Neural progenitor cell (in vitro differentiated cells): ENCODE results near the gene CUEDC1. TPM values are rescaled to one million over a fixed set of nuclear protein-coding genes. Genes with fewer than 3 reads are reported as not detected.
A peak's percentile ranks its signal among the peaks of the same experiment; 100 is the strongest.

Source experiments
- DNase-seq: peaks from one replicate; pipeline ENCODE4 v3.0.0-alpha.2; 2016; ENCODE audit warnings: low spot score
- H2AFZ ChIP-seq: fragments of 200-600 bp; sonication (generic); replicated peaks from 2 replicates; pipeline ENCODE4 v1.6.1; 2016; ENCODE audit warnings: antibody characterized with exemption
- H3F3A ChIP-seq: fragments of 200-600 bp; sonication (generic); 2 replicates; pipeline ENCODE4 v1.6.1; 2016; ENCODE audit warnings: antibody characterized with exemption, low read depth
- H3K27ac ChIP-seq: fragments of 200-600 bp; sonication (generic); 2 replicates; pipeline ENCODE4 v1.5.1; 2016; ENCODE audit warnings: mild to moderate bottlenecking
- H3K27me3 ChIP-seq: fragments of 200-600 bp; sonication (generic); 2 replicates; pipeline ENCODE4 v1.6.1; 2016; ENCODE audit warnings: mild to moderate bottlenecking, moderate library complexity
- H3K36me3 ChIP-seq: fragments of 200-600 bp; sonication (generic); 2 replicates; pipeline ENCODE4 v1.5.1; 2016
- H3K4me1 ChIP-seq: fragments of 200-600 bp; sonication (generic); 2 replicates; pipeline ENCODE4 v1.6.1; 2016; ENCODE audit warnings: mixed run types
- H3K4me2 ChIP-seq: fragments of 200-600 bp; sonication (generic); 2 replicates; pipeline ENCODE4 v1.6.1; 2016
- H3K4me3 ChIP-seq: fragments of 200-600 bp; sonication (generic); 2 replicates; pipeline ENCODE4 v1.5.1; 2016
- H3K79me2 ChIP-seq: fragments of 200-600 bp; sonication (generic); 2 replicates; pipeline ENCODE4 v1.6.1; 2016; ENCODE audit warnings: low read depth
- H3K9ac ChIP-seq: fragments of 200-600 bp; sonication (generic); 2 replicates; pipeline ENCODE4 v1.6.1; 2016
- H3K9me3 ChIP-seq: fragments of 200-600 bp; sonication (generic); 2 replicates; pipeline ENCODE4 v1.5.1; 2016; ENCODE audit warnings: low read depth
- H4K20me1 ChIP-seq: fragments of 200-600 bp; sonication (generic); 2 replicates; pipeline ENCODE4 v1.6.1; 2016; ENCODE audit warnings: low read depth
- H3K27ac Mint-ChIP-seq: 3 replicates; pipeline ENCODE4 v1.8.0; 2021; ENCODE audit warnings: mixed read lengths
- H3K27me3 Mint-ChIP-seq: 2 replicates; pipeline ENCODE4 v1.8.0; 2022; ENCODE audit warnings: low read depth, mild to moderate bottlenecking, inconsistent platforms, moderate library complexity, mixed read lengths; ENCODE audit not compliant: insufficient read depth
- H3K36me3 Mint-ChIP-seq: 3 replicates; pipeline ENCODE4 v1.8.0; 2021; ENCODE audit warnings: mixed read lengths
- H3K4me1 Mint-ChIP-seq: 3 replicates; pipeline ENCODE4 v1.8.0; 2021; ENCODE audit warnings: mixed read lengths
- H3K4me3 Mint-ChIP-seq: 3 replicates; pipeline ENCODE4 v1.8.0; 2021; ENCODE audit warnings: mild to moderate bottlenecking, moderate library complexity, mixed read lengths
- H3K9me3 Mint-ChIP-seq: 3 replicates; pipeline ENCODE4 v1.8.0; 2020; ENCODE audit warnings: mixed read lengths
- EZH2 ChIP-seq: fragments of 200-600 bp; sonication (generic); IDR thresholded peaks from 2 replicates; pipeline ENCODE4 v1.6.1; 2017; ENCODE audit warnings: antibody characterized with exemption, mild to moderate bottlenecking, moderate library complexity
- EZH2phosphoT487 ChIP-seq: fragments of 200-600 bp; sonication (generic); IDR thresholded peaks from 2 replicates; pipeline ENCODE4 v1.6.1; 2017; ENCODE audit warnings: antibody characterized with exemption
- total RNA-seq: library from RNA; depleted of rRNA; stranded (reverse); fragments of >200 nt; gene quantifications from 2 replicates; pipeline ENCODE4 v1.2.3, GENCODE V29; 2015; ENCODE audit warnings: low replicate concordance
- TF ChIP-seq, protein P1 (sequence below): fragments of 200-600 bp; sonication (generic); IDR thresholded peaks from 2 replicates; pipeline ENCODE4 v1.5.1; 2017; ENCODE audit warnings: antibody characterized with exemption, mild to moderate bottlenecking

Gene CUEDC1
- total RNA-seq, 1 donor from 2014 or later = 8.8 TPM

DNA sequence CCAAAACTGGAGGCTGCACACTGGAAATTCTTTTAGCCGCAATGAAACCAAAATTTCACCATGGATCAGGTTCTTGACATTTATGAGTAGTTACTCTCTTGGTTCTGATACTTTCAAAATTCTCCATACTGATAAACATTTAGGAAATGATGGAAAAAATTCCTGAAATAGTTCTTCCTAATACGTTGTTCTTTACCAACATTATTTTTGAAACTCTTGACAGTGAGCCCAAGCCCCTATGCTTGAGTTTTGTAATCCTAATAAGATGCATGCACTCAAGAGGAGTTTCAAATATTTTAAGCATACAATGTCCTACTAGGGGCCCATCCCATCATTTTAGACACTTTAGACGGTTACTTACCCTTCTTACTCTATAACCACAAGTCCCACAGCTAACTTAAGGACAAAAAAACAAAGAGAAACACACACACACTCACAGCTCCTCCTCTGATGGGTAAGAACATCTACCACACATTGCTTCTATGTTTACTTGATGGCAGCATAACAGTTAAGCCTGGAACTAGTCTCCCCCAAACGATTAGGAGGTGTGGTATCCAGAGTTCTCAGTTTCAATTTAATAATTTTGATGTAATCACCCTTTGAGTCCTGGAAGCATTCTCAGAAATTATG is 29.2 kb upstream of the CUEDC1 start:
- Mint-ChIP-seq H3K36me3 (peaks cover 28% of the 10 kb centered on the region), H3K27ac (peak overlapping the region; percentile 23), H3K27me3 (peaks cover 2% of the 10 kb centered on the region), H3K9me3 (no peaks in the 10 kb centered on the region), H3K4me1 (peaks cover 72% of the 10 kb centered on the region), H3K4me3 (peak overlapping the region; percentile 83)
- TF ChIP-seq EZH2phosphoT487 = no peak
- TF ChIP-seq, protein P1, sequence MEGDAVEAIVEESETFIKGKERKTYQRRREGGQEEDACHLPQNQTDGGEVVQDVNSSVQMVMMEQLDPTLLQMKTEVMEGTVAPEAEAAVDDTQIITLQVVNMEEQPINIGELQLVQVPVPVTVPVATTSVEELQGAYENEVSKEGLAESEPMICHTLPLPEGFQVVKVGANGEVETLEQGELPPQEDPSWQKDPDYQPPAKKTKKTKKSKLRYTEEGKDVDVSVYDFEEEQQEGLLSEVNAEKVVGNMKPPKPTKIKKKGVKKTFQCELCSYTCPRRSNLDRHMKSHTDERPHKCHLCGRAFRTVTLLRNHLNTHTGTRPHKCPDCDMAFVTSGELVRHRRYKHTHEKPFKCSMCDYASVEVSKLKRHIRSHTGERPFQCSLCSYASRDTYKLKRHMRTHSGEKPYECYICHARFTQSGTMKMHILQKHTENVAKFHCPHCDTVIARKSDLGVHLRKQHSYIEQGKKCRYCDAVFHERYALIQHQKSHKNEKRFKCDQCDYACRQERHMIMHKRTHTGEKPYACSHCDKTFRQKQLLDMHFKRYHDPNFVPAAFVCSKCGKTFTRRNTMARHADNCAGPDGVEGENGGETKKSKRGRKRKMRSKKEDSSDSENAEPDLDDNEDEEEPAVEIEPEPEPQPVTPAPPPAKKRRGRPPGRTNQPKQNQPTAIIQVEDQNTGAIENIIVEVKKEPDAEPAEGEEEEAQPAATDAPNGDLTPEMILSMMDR = no peak
- no peak for TF ChIP-seq EZH2
- H3K4me2 ChIP-seq = peak overlapping the region; percentile 94
- H4K20me1 ChIP-seq = peaks cover 69% of the 10 kb centered on the region
- H3K9me3 ChIP-seq = no peaks in the 10 kb centered on the region
- peak overlapping the region; percentile 30 for H3K27ac ChIP-seq
- H3K36me3 ChIP-seq = peaks cover 14% of the 10 kb centered on the region
- no peak overlapping the region for H3K9ac ChIP-seq
- DNase-seq = no peak
- peaks cover 78% of the 10 kb centered on the region for H3K79me2 ChIP-seq
- H3K4me3 ChIP-seq = peak overlapping the region; percentile 6
- no peak overlapping the region for H2AFZ ChIP-seq
- peaks cover 42% of the 10 kb centered on the region for H3K4me1 ChIP-seq
- no peaks in the 10 kb centered on the region for H3K27me3 ChIP-seq
- H3F3A ChIP-seq = peaks cover 50% of the 10 kb centered on the region

DNA sequence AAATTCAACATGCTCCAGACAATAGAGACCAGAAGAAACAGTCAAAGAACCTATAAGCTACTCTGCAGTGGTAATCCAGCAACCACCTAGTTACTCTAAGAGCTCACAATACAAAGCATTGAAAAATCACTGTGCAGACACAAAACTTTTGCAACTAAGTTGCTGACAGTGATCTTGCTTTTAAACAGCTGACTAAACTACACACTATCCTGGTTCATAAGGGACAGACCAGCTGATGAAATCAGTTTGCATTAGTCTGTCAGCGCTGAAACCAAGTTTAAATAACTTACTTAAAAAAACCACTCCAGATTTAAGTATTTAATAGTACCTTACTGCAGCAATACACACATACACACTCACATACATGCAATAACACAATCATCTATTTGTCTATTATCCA is 28.2 kb upstream of the CUEDC1 start:
- Histone ChIP-seq H3K79me2 (peaks cover 86% of the 10 kb centered on the region), H3K4me3 (peak overlapping the region; percentile 6), H4K20me1 (peaks cover 71% of the 10 kb centered on the region), H3K4me1 (peaks cover 35% of the 10 kb centered on the region), H3K27ac (peak overlapping the region; percentile 30), H3F3A (peaks cover 41% of the 10 kb centered on the region), H3K9me3 (no peaks in the 10 kb centered on the region), H3K4me2 (peak overlapping the region; percentile 94), H2AFZ (no peak overlapping the region), H3K27me3 (no peaks in the 10 kb centered on the region), H3K9ac (no peak overlapping the region), H3K36me3 (peaks cover 22% of the 10 kb centered on the region)
- TF ChIP-seq, protein P1 = no peak
- TF ChIP-seq EZH2phosphoT487 (no peak), EZH2 (no peak)
- H3K4me3 Mint-ChIP-seq = peak overlapping the region; percentile 6
- DNase-seq = no peak
- H3K27me3 Mint-ChIP-seq = no peaks in the 10 kb centered on the region
- H3K27ac Mint-ChIP-seq = no peak overlapping the region
- H3K4me1 Mint-ChIP-seq = peaks cover 63% of the 10 kb centered on the region
- H3K9me3 Mint-ChIP-seq = no peaks in the 10 kb centered on the region
- peaks cover 35% of the 10 kb centered on the region for H3K36me3 Mint-ChIP-seq

DNA sequence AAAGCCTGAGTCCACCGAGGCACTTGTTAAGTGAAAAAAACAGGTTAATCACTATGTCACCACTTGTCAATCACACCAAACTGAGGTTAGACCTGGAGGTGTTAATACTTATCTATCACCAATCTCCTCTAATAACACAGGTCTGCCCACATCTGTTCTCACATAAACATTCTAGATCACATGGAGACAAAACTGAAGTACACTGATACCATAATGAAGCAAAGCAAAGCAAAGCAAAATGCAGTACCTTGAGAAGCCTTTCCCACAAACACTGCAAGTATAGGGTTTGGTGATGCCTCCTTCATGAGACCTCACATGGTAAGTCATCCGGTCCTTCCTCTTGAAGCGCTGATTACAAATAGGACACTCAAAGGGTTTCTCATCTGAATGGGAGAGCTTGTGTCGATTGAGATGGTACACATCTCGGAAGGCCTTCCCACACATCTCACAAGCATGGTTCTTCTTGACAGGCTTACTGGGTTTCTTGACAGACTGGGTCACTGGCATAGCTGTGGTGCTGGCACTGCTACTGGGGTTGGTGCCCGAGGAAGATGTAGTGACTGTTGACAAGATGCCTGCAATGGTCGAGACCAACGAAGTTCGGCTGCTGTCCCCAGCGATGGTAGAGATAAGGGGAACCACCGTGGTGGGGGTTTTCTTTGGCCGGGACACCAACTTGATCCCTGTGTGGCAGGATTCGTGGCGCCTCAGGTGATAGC is 27.4 kb upstream of the CUEDC1 start:
- Histone ChIP-seq H4K20me1 (peaks cover 76% of the 10 kb centered on the region), H3K4me2 (peak overlapping the region; percentile 94), H3K9ac (no peak overlapping the region), H3K27me3 (no peaks in the 10 kb centered on the region), H2AFZ (no peak overlapping the region), H3K4me1 (peaks cover 35% of the 10 kb centered on the region), H3K79me2 (peaks cover 91% of the 10 kb centered on the region), H3K27ac (no peak overlapping the region), H3K36me3 (peaks cover 23% of the 10 kb centered on the region), H3F3A (peaks cover 34% of the 10 kb centered on the region), H3K9me3 (no peaks in the 10 kb centered on the region), H3K4me3 (no peak overlapping the region)
- TF ChIP-seq EZH2 (no peak), EZH2phosphoT487 (no peak)
- TF ChIP-seq, protein P1 = no peak
- H3K4me3 Mint-ChIP-seq = peak overlapping the region; percentile 30
- H3K36me3 Mint-ChIP-seq = peaks cover 41% of the 10 kb centered on the region
- no peaks in the 10 kb centered on the region for H3K27me3 Mint-ChIP-seq
- no peak for DNase-seq
- peaks cover 63% of the 10 kb centered on the region for H3K4me1 Mint-ChIP-seq
- H3K9me3 Mint-ChIP-seq = no peaks in the 10 kb centered on the region
- no peak overlapping the region for H3K27ac Mint-ChIP-seq
